Ishikawa (cell line): Measurements from ENCODE around the gene RFWD3.

Experiments used
- CEBPB ChIP-seq: IDR thresholded peaks from 2 replicates; pipeline ENCODE4 v1.6.1; 2012
- EP300 ChIP-seq: IDR thresholded peaks from 2 replicates; pipeline ENCODE4 v1.6.1; 2012; ENCODE audit warnings: borderline replicate concordance
- TAF1 ChIP-seq: IDR thresholded peaks from 2 replicates; pipeline ENCODE4 v1.6.1; 2012; ENCODE audit warnings: low read depth, mild to moderate bottlenecking
- YY1 ChIP-seq: IDR thresholded peaks from 2 replicates; pipeline ENCODE4 v1.6.1; 2012; ENCODE audit warnings: low read depth
- ZBTB7A ChIP-seq: IDR thresholded peaks from 2 replicates; pipeline ENCODE4 v1.6.1; 2012; ENCODE audit warnings: low read depth
- TF ChIP-seq, protein P1 (sequence below): IDR thresholded peaks from 2 replicates; pipeline ENCODE4 v1.6.1; 2012; ENCODE audit warnings: low read depth, mild to moderate bottlenecking

DNA sequence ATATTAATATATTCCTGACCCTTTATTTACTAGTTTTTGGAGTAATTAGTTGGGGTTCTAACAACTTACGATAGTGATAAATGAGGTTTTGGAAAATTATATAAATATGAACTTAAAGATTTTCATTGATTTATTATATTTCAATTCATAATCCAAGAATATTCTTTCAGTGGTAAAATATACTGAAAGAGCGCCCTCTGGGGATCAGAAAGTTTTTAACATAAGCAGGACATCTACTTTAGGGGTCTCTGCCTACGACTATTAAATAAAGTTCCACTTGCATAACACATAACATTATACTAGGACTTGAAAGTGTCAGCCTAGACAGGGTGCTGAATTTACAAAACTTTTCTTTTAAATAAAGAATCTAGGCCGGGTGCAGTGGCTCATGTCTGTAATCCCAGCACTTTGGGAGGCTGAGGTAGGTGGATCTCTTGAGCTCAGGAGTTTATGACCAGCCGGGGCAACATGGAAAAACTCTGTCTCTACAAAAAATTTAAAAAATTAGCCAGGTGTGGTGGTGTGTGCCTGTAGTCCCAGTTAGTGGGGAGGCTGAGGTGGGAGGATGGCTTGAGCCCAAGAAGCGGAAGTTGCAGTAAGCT is 15.6 kb downstream of the RFWD3 start:
- TF ChIP-seq YY1 = no peak
- no peak for TF ChIP-seq ZBTB7A
- TF ChIP-seq, protein P1, sequence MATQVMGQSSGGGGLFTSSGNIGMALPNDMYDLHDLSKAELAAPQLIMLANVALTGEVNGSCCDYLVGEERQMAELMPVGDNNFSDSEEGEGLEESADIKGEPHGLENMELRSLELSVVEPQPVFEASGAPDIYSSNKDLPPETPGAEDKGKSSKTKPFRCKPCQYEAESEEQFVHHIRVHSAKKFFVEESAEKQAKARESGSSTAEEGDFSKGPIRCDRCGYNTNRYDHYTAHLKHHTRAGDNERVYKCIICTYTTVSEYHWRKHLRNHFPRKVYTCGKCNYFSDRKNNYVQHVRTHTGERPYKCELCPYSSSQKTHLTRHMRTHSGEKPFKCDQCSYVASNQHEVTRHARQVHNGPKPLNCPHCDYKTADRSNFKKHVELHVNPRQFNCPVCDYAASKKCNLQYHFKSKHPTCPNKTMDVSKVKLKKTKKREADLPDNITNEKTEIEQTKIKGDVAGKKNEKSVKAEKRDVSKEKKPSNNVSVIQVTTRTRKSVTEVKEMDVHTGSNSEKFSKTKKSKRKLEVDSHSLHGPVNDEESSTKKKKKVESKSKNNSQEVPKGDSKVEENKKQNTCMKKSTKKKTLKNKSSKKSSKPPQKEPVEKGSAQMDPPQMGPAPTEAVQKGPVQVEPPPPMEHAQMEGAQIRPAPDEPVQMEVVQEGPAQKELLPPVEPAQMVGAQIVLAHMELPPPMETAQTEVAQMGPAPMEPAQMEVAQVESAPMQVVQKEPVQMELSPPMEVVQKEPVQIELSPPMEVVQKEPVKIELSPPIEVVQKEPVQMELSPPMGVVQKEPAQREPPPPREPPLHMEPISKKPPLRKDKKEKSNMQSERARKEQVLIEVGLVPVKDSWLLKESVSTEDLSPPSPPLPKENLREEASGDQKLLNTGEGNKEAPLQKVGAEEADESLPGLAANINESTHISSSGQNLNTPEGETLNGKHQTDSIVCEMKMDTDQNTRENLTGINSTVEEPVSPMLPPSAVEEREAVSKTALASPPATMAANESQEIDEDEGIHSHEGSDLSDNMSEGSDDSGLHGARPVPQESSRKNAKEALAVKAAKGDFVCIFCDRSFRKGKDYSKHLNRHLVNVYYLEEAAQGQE = no peak
- no peak for TF ChIP-seq TAF1
- no peak for TF ChIP-seq CEBPB
- TF ChIP-seq EP300 = no peak
